Fibroblast of pulmonary artery (primary cell): Measurements from ENCODE around the gene TMC6.
"Not testable (repeated sequence)": the region's sequence is repeated elsewhere in the genome, so short reads cannot be mapped to it uniquely, and the experiment has no call there.

ENCODE experiments used
- DNase-seq: peaks from one replicate; pipeline ENCODE4 v3.0.0-alpha.2; 2010; ENCODE audit warnings: low read depth
- H3K4me3 ChIP-seq: replicated peaks from 2 replicates; pipeline ENCODE4 v1.5.1; 2011; ENCODE audit warnings: low read depth, mild to moderate bottlenecking, control low read depth, low read length, moderate library complexity
- CTCF ChIP-seq: IDR thresholded peaks from 2 replicates; pipeline ENCODE4 v1.5.1; 2011; ENCODE audit warnings: mild to moderate bottlenecking, control low read depth, low read length, inconsistent platforms; ENCODE audit errors: missing control alignments

Gene TMC6

GRCh38 chr17:78086740-78087139 is 41.8 kb downstream of the TMC6 start:
- TF ChIP-seq CTCF = no peak
- no peak for DNase-seq
- no peak overlapping the region for H3K4me3 ChIP-seq

GRCh38 chr17:78082988-78083387 is 45.6 kb downstream of the TMC6 start:
- no peak overlapping the region for H3K4me3 ChIP-seq
- DNase-seq = no peak
- no peak for TF ChIP-seq CTCF

- not testable (repeated sequence) for H3K4me3 ChIP-seq, DNase-seq
These were observed 46.1 kb downstream of the TMC6 start for GRCh38 chr17:78082355-78082872.

- DNase-seq = no peak
- TF ChIP-seq CTCF = no peak
- H3K4me3 ChIP-seq = no peak overlapping the region
These were observed 47.0 kb downstream of the TMC6 start for GRCh38 chr17:78081551-78081950.

- no peak overlapping the region for H3K4me3 ChIP-seq
- TF ChIP-seq CTCF = no peak
- DNase-seq = no peak
These were observed 49.3 kb downstream of the TMC6 start for GRCh38 chr17:78079253-78079652.

- H3K4me3 ChIP-seq = no peak overlapping the region
- no peak for TF ChIP-seq CTCF
- DNase-seq = no peak
These were observed 53.0 kb downstream of the TMC6 start for GRCh38 chr17:78075545-78075944.

GRCh38 chr17:78075011-78075410 is 53.5 kb downstream of the TMC6 start:
- H3K4me3 ChIP-seq = no peak overlapping the region
- DNase-seq = no peak
- no peak for TF ChIP-seq CTCF
